GM19238 (cell line): ENCODE results near the gene UBE2Q1.
"Not testable (repeated sequence)": the region's sequence is repeated elsewhere in the genome, so short reads cannot be mapped to it uniquely, and the experiment has no call there.

Experiments
- DNase-seq: peaks from one replicate; pipeline ENCODE4 v3.0.0; 2011; ENCODE audit warnings: low spot score; ENCODE audit not compliant: insufficient read length

Gene UBE2Q1

GRCh38 chr1:154551474-154551873 is 7.0 kb downstream of the UBE2Q1 start:
- no peak for DNase-seq

DNA sequence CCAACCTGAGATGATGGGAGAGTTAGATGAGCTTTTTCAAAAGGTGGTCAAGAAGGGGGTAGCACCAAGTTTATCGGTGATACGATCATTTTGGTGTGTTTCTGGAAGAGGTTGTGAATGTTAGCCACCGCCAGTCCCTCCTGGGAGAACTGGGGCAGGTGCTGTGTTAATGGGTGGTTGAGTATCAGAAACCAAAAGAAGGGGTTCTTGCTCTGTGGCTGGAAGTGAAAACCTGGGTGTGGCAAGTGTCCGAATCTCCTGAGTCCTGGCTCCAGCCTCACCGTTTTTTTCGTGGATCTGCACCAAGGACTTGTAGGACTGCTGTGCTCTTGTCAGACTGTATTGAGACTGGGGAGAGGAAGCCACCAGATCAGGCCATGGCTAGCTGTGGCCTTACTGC is 7.8 kb downstream of the UBE2Q1 start:
- DNase-seq = no peak

DNA sequence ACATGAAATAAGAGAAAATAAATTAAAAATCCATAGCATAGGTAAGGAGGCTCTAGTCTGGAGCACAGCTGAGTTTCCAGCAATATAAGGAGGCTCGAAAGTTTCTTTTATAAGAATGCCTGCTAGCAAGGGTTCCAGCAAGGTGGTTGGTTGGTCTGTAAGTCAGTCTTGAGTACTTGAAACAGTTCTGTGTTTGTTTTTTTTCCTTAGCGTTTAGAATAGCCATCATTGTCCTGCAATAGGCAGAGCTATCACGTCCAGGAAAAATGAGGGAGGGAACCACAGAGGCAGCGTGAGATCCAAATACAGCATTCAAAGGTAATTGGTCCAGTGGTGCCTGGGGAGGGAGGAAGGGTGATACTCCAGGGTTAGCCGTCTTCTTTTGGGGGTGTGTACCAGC is 8.4 kb downstream of the UBE2Q1 start:
- DNase-seq = no peak

DNA sequence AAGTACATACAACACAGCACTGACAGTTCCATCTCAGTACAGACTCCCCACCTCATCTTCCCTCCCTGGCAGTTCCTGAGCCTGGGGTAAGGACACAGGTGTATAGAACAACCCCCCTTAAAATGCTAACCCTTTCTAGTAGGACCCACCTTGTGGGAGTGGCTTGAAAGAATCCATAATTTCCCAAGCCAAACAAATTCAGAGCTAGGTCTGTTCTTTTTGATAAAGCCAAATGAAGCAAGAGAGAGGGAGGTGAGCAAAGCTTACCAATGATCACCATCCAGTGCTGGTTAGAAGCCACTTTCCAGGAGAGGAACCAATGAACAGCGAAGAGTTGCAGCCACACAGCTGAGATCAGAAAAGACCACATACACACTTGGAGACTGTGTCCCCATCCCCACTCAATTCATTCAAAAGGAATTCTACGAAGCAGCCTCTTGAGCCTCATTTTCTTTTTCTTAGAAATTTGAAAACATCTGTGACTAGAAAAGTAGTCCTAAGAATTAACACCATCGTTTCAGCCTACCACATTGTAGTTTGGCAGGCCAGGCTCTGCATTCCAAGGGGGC is 9.2 kb downstream of the UBE2Q1 start:
- no peak for DNase-seq

GRCh38 chr1:154548028-154548427 is 10.4 kb downstream of the UBE2Q1 start:
- DNase-seq = no peak

- DNase-seq = no peak
Measured at GRCh38 chr1:154547105-154547732, 11.2 kb downstream of the UBE2Q1 start.

DNA sequence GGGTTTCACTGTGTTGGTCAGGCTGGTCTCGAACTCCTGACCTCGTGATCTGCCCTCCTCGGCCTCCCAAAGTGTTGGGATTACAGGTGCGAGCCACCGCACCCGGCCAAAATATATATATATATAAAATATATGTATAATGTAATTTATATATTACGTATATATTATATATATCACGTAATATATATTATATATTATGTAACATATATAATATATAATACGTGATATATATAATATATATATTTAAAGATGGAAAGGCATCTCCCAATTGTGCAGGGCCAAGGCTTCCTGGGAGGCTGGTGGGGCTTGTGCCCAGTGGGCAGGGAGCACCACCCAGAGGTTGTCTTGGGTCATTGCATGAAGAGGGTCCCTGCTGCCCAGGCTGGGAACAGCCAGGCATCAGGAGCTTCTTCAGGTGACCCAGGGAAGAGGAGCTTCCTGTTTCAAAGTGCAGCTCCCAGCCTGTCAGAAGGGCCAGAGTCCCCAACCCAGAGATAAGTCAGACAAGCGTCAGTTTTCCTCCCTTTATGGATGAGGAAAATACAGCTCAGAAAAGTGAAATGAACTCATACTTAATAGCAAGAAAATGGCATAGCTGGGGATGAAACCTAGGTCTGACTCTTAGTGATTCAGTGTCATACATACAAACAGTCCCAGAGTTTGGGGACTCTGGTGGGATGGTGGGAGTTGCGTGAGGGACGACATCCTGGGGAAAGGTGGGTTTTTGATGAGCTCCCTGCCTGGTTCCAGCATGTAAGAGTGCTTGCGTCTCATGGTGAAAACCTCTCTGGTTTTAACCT is 12.0 kb downstream of the UBE2Q1 start:
- DNase-seq = peak; percentile 71

DNA sequence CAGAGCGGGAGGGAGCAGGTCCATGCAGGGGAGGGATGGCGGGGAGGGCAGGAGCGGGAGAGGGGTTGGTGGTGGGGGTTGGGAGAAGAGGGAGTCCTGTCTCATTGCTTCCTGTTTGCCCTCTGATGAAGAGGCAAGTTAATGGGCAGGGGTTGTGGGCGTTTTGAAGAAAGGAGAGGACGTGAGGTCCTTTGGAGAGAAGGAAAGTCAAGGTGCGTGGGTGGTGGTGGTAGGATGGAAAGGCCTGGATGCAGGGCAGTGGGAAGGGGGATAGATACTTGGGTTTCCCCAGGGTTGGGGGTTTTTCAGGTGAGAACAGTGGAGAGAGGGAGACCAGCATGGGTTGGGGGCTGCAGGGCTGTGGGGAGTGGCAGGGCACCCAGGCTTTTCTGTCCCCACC is 17.2 kb downstream of the UBE2Q1 start:
- no peak for DNase-seq

- no peak for DNase-seq
Measured at GRCh38 chr1:154539486-154540483, 18.7 kb downstream of the UBE2Q1 start.

- DNase-seq = no peak
Measured at GRCh38 chr1:154536570-154536969, 21.9 kb downstream of the UBE2Q1 start.

- DNase-seq = no peak
Measured at GRCh38 chr1:154533952-154534844, 24.3 kb downstream of the UBE2Q1 start.

- DNase-seq = not testable (repeated sequence)
Measured at GRCh38 chr1:154531950-154532349, 26.5 kb downstream of the UBE2Q1 start.

- DNase-seq = no peak
Measured at GRCh38 chr1:154529308-154529707, 29.2 kb downstream of the UBE2Q1 start.

- DNase-seq = no peak
Measured at GRCh38 chr1:154527192-154527591, 31.3 kb downstream of the UBE2Q1 start.

DNA sequence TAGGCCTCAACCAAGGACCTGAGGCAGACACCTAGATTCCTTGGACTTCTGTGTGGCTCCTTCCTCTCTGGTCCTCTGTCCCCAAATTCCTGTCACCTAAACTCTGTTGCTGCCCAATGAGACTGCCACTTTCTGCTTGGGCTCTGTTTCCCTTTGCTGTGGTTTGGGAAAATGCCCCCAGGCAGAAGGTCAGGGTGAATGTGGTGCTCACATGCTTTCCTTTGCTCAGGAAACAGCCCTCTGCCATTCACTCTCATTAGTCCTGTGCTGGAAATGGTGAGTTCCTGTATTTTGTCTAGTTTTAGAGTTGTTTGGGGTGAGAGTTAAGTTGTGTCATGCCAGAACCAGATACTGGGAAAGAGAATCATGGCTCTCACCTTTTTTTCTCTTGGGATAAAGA is 33.6 kb downstream of the UBE2Q1 start:
- DNase-seq = no peak

GRCh38 chr1:154521695-154522094 is 36.8 kb downstream of the UBE2Q1 start:
- DNase-seq = no peak

DNA sequence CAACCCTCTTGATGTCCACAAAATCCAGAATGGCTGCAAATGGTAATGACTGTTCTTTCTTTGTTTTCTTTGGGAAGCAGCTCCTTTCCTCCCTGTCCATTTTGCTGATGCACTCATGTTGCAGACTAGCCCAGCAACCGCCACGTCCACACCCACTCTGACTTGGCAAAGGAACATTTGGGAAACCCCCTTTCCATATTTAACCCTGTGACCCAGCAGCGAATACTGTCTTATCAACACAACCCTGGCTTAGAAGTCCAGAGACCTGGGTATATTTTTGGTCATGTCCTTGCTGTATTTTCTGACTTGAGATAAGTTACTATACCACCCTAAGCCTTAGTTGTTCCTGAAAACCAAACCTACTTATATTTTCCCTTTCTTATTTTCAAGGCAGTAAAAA is 38.1 kb downstream of the UBE2Q1 start:
- DNase-seq = no peak

- DNase-seq = no peak
Measured at GRCh38 chr1:154519591-154519991, 38.9 kb downstream of the UBE2Q1 start.

DNA sequence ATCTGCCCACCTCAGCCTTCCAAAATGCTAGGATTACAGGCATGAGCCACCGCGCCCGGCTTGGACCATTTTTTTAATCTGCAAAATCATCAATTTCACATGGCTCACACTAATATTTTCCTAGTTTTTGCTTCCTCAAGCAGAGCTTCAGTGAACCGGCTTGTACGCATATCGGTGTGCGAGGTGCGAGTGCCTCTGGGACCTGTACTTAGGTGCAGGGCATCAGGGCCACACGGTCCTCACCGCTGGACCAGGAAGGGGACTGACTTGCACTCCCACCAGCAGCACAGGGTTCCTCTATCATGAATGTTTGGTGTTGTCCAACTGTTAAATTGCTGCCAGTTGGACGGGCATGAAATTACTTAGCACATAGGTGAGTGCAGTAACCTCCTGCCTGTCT is 40.8 kb downstream of the UBE2Q1 start:
- DNase-seq = no peak

- DNase-seq = no peak
Measured at GRCh38 chr1:154514066-154514553, 44.4 kb downstream of the UBE2Q1 start.
